Brain microvascular endothelial cell (primary cell): ENCODE data around the gene TRAM2.

Experiments
- DNase-seq: peaks from one replicate; pipeline ENCODE4 v3.0.0-alpha.2; 2020
- H3K27ac ChIP-seq: fragments of 250-450 bp; sonication (Bioruptor Pico); 2 replicates; pipeline ENCODE4 v1.5.1; 2020; ENCODE audit warnings: mild to moderate bottlenecking, moderate library complexity
- H3K27me3 ChIP-seq: fragments of 250-450 bp; sonication (Bioruptor Pico); replicated peaks from 2 replicates; pipeline ENCODE4 v1.5.1; 2020; ENCODE audit warnings: mild to moderate bottlenecking
- H3K36me3 ChIP-seq: fragments of 250-450 bp; sonication (Bioruptor Pico); replicated peaks from 2 replicates; pipeline ENCODE4 v1.5.1; 2020; ENCODE audit warnings: mild to moderate bottlenecking
- H3K4me3 ChIP-seq: 2 replicates; pipeline ENCODE4 v1.5.1; 2011; ENCODE audit warnings: low read depth, mild to moderate bottlenecking, control low read depth, low read length, moderate library complexity
- in situ Hi-C: cut with HindIII; loops from 2 replicates; pipeline ENCODE4 v1.10.0; 2017; ENCODE audit warnings: low sequenced_read_pairs, low pct_ligation_motif_present
- TF ChIP-seq, protein P1 (sequence below): IDR thresholded peaks from 2 replicates; pipeline ENCODE4 v1.5.1; 2011; ENCODE audit warnings: low read depth, mild to moderate bottlenecking, moderate library complexity, low read length, control low read depth, inconsistent platforms; ENCODE audit errors: missing control alignments

Gene TRAM2

GRCh38 chr6:52616059-52616690 is 39.3 kb upstream of the TRAM2 start:
- in situ Hi-C loops = no loop called here
- TF ChIP-seq, protein P1, sequence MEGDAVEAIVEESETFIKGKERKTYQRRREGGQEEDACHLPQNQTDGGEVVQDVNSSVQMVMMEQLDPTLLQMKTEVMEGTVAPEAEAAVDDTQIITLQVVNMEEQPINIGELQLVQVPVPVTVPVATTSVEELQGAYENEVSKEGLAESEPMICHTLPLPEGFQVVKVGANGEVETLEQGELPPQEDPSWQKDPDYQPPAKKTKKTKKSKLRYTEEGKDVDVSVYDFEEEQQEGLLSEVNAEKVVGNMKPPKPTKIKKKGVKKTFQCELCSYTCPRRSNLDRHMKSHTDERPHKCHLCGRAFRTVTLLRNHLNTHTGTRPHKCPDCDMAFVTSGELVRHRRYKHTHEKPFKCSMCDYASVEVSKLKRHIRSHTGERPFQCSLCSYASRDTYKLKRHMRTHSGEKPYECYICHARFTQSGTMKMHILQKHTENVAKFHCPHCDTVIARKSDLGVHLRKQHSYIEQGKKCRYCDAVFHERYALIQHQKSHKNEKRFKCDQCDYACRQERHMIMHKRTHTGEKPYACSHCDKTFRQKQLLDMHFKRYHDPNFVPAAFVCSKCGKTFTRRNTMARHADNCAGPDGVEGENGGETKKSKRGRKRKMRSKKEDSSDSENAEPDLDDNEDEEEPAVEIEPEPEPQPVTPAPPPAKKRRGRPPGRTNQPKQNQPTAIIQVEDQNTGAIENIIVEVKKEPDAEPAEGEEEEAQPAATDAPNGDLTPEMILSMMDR = no peak
- Histone ChIP-seq H3K27ac (peak overlapping the region; percentile 38), H3K27me3 (no peaks in the 10 kb centered on the region), H3K4me3 (no peak overlapping the region), H3K36me3 (no peaks in the 10 kb centered on the region)
- DNase-seq = no peak

GRCh38 chr6:52612336-52613054 is 35.6 kb upstream of the TRAM2 start:
- peak overlapping the region; percentile 40 for H3K27ac ChIP-seq

DNA sequence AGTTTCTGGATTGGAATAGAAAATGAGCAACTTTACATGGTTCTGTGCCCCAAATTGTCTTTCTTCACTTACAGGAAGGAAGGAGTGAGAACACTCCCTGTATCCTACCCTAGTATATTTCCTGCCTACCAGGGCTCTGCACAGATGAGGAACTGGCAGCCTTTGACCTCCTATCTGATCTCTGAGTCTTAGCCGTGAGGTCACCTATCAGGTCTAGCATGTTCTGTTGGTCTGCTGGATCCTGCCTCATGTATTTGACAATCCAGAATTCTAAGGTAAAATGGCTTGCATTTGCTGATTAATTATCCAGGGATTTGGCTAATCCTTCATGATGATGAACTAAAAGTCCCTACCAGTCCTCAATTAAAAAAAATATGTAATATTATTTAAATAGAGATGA is 35.0 kb upstream of the TRAM2 start:
- no peaks in the 10 kb centered on the region for H3K36me3 ChIP-seq
- in situ Hi-C loops = no loop called here
- TF ChIP-seq, protein P1 = no peak
- no peak overlapping the region for H3K27ac ChIP-seq
- no peaks in the 10 kb centered on the region for H3K27me3 ChIP-seq
- no peak overlapping the region for H3K4me3 ChIP-seq
- DNase-seq = no peak

More at GRCh38 chr6:52612336-52613054, 35.6 kb upstream of the TRAM2 start:
- no peaks in the 10 kb centered on the region for H3K27me3 ChIP-seq
- TF ChIP-seq, protein P1 = no peak
- in situ Hi-C loops = no loop called here
- no peak for DNase-seq
- H3K36me3 ChIP-seq = no peaks in the 10 kb centered on the region
- H3K4me3 ChIP-seq = no peak overlapping the region

DNA sequence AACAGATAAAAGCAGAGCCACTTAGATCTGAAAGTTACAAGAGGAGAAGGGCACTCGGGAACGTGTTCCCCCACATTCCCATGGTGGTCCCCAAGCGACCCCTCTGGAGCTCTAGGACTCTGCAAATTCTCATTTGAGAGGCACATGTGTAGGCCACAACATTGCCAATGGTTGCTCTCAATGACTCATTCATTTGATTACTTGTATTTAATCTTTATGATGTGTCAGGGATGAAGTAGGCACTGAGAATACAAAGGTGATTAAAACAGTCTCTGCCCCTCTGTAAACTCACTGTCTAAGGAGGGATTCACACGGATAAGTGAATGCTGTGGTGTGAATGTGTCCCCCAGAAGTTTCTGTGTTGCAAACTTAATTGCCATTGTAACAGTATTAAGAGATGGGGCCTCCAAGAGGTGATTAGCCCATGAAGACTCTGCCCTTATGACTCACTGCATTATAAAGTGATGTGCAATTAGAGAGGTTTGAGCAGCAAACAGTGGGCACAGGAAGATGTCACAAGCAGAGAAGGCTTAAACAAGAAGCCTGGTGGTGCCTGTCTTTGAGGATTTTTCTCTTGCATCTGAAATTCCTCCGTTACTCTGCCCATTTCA is 34.0 kb upstream of the TRAM2 start:
- TF ChIP-seq, protein P1 = no peak
- Histone ChIP-seq H3K27ac (no peak overlapping the region), H3K4me3 (no peak overlapping the region), H3K36me3 (no peaks in the 10 kb centered on the region), H3K27me3 (no peaks in the 10 kb centered on the region)
- in situ Hi-C loops = no loop called here
- no peak for DNase-seq

GRCh38 chr6:52610011-52610410 is 33.2 kb upstream of the TRAM2 start:
- TF ChIP-seq, protein P1 = no peak
- Histone ChIP-seq H3K27ac (no peak overlapping the region), H3K36me3 (no peaks in the 10 kb centered on the region), H3K4me3 (no peak overlapping the region), H3K27me3 (no peaks in the 10 kb centered on the region)
- in situ Hi-C loops = no loop called here
- DNase-seq = no peak
